GM12878 (cell line): ENCODE data around the gene TMPRSS6. TPM values are rescaled to one million over a fixed set of nuclear protein-coding genes. Genes with fewer than 3 reads are reported as not detected.

Experiments used
- ATAC-seq: fragments of 200-7000 bp; cut with Tn5 transposase; 3 replicates; pipeline ENCODE4 v1.9.1; 2020; ENCODE audit warnings: mild to moderate bottlenecking, moderate library complexity
- Bru-seq: library from RNA; stranded (reverse); fragments of 400-500 nt; gene quantifications from one replicate; lab custom pipeline; 2021; lab: Mats Ljungman, UMichigan
- BruChase-seq, 2 experiments: library from RNA; stranded (reverse); fragments of 400-500 nt; gene quantifications; one replicate each; lab custom pipeline; 2021; lab: Mats Ljungman, UMichigan
- BruUV-seq: library from RNA; stranded (reverse); fragments of 400-500 nt; replicated peaks from 2 replicates; lab custom pipeline; 2021; lab: Mats Ljungman, UMichigan
- CTCF ChIA-PET: fragments of 300-600 bp; sonication (Branson Sonifier 250); formaldehyde crosslinking; extraction: SDS; loops from one replicate; lab custom pipeline; 2021; ENCODE audit warnings: inconsistent platforms; lab: Yijun Ruan, JAX
- POLR2A ChIA-PET: fragments of 350-600 bp; formaldehyde crosslinking; extraction: SDS; loops from one replicate; lab custom pipeline; 2021; ENCODE audit warnings: inconsistent platforms; lab: Charles Lee
- RAD21 ChIA-PET: fragments of 300-600 bp; sonication (Branson Sonifier 250); formaldehyde crosslinking; loops from one replicate; lab custom pipeline; 2023; ENCODE audit warnings: antibody characterized with exemption; ENCODE audit not compliant: unreplicated experiment; lab: Charles Lee
- SMC1A ChIA-PET: fragments of 300-600 bp; sonication (Branson Sonifier 250); formaldehyde crosslinking; loops from one replicate; lab custom pipeline; 2023; ENCODE audit not compliant: unreplicated experiment, uncharacterized antibody; lab: Charles Lee
- DNase-seq: peaks from one replicate; pipeline ENCODE4 v3.0.0-alpha.2; 2011; ENCODE audit warnings: low read depth, low spot score
- FAIRE-seq: peaks from 3 replicates; lab custom pipeline; 2011; peaks lifted over from hg19 to GRCh38; lab: Jason Lieb, UNC
- H2AFZ ChIP-seq: 2 replicates; pipeline ENCODE4 v1.6.0; 2011; ENCODE audit warnings: low read depth, low read length, control low read depth; ENCODE audit not compliant: control insufficient read depth
- H3K27ac ChIP-seq: 2 replicates; pipeline ENCODE4 v1.5.1; 2011; ENCODE audit warnings: control low read depth; ENCODE audit not compliant: control insufficient read depth, insufficient read depth
- H3K27me3 ChIP-seq, 2 experiments: replicated peaks in 1 of 2; 2 replicates each; pipeline versions ENCODE4 v1.6.0 to v1.6.1; 2011; ENCODE audit warnings: low read length in 1 of 2; ENCODE audit not compliant: control insufficient read depth in 2 of 2, insufficient read depth in 2 of 2
- H3K36me3 ChIP-seq, 2 experiments: 2 replicates each; pipeline ENCODE4 v1.5.1; 2011; ENCODE audit warnings: low read length in 1 of 2; ENCODE audit not compliant: control insufficient read depth in 2 of 2, insufficient read depth in 2 of 2
- H3K4me1 ChIP-seq: 2 replicates; pipeline ENCODE4 v1.6.1; 2011; ENCODE audit warnings: mild to moderate bottlenecking, low read length, moderate library complexity, mixed read lengths; ENCODE audit not compliant: control insufficient read depth, insufficient read depth
- H3K4me2 ChIP-seq: 2 replicates; pipeline ENCODE4 v1.6.0; 2011; ENCODE audit warnings: control low read depth; ENCODE audit not compliant: control insufficient read depth, insufficient read depth
- H3K4me3 ChIP-seq: fragments of 200-600 bp; sonication (generic); 2 replicates; pipeline ENCODE4 v1.5.1; 2016
- H3K79me2 ChIP-seq: 2 replicates; pipeline ENCODE4 v1.6.0; 2011; ENCODE audit warnings: low read length; ENCODE audit not compliant: control insufficient read depth, insufficient read depth
- H3K9ac ChIP-seq: 2 replicates; pipeline ENCODE4 v1.8.0; 2011; ENCODE audit warnings: low read length, control low read depth, mixed read lengths; ENCODE audit not compliant: control insufficient read depth, insufficient read depth
- H3K9me3 ChIP-seq: replicated peaks from 3 replicates; pipeline ENCODE4 v1.5.1; 2011; ENCODE audit warnings: mild to moderate bottlenecking, low read length; ENCODE audit not compliant: control insufficient read depth, insufficient read depth
- H4K20me1 ChIP-seq: 2 replicates; pipeline ENCODE4 v1.6.0; 2011; ENCODE audit not compliant: control insufficient read depth, insufficient read depth
- CREM ChIP-seq: IDR thresholded peaks from 2 replicates; pipeline ENCODE4 v1.6.1; 2014; ENCODE audit warnings: antibody characterized with exemption, low read depth
- FOXK2 ChIP-seq: fragments of 450-650 bp; IDR thresholded peaks from 2 replicates; pipeline ENCODE4 v1.6.1; 2017; ENCODE audit warnings: mild to moderate bottlenecking, moderate library complexity
- KAT2A ChIP-seq: conservative IDR thresholded peaks from 2 replicates; pipeline ENCODE4 v1.6.1; 2011; ENCODE audit warnings: low read depth, low read length; ENCODE audit not compliant: control insufficient read depth
- MAX ChIP-seq: IDR thresholded peaks from 2 replicates; pipeline ENCODE4 v1.6.1; 2012; ENCODE audit warnings: low read depth, low read length, improper control_type of control experiment
- MTA2 ChIP-seq: fragments of 450-650 bp; IDR thresholded peaks from 2 replicates; pipeline ENCODE4 v1.6.1; 2016; ENCODE audit warnings: low read depth, mild to moderate bottlenecking, moderate library complexity
- PAX5 ChIP-seq: IDR thresholded peaks from 2 replicates; pipeline ENCODE4 v1.6.1; 2011; ENCODE audit warnings: low read depth, low read length, borderline replicate concordance
- POLR2AphosphoS5 ChIP-seq: IDR thresholded peaks from 2 replicates; pipeline ENCODE4 v1.6.1; 2011; ENCODE audit warnings: mild to moderate bottlenecking, low read length, inconsistent platforms
- RAD51 ChIP-seq: fragments of 450-650 bp; IDR thresholded peaks from 2 replicates; pipeline ENCODE4 v1.6.1; 2016; ENCODE audit warnings: moderate library complexity, mild to moderate bottlenecking, inconsistent platforms
- RB1 ChIP-seq: fragments of 450-650 bp; formaldehyde crosslinking; IDR thresholded peaks from 2 replicates; pipeline ENCODE4 v1.6.1; 2017; ENCODE audit warnings: mild to moderate bottlenecking, borderline replicate concordance
- SREBF1 ChIP-seq: IDR thresholded peaks from 2 replicates; pipeline ENCODE4 v1.6.1; 2012; ENCODE audit warnings: mild to moderate bottlenecking, low read length
- WGBS: methylation state at CpG from one replicate; pipeline ENCODE4 v1.1.6; 2016; ENCODE audit warnings: low lambda C conversion rate; ENCODE audit not compliant: insufficient replicate concordance, insufficient coverage; ENCODE audit errors: missing lambda C conversion rate; 5-methylcytosine and 5-hydroxymethylcytosine counted together
- in situ Hi-C: fragments of 300-500 bp; cut with MboI; formaldehyde crosslinking; loops from 9 replicates; pipeline ENCODE4 v1.14.3; 2018; ENCODE audit warnings: mixed read lengths
- intact Hi-C: fragments of 100-400 bp; cut with micrococcal nuclease; formaldehyde crosslinking; loops from one replicate; pipeline ENCODE4 v1.14.2; 2022; ENCODE audit not compliant: unreplicated experiment
- long read RNA-seq, 2 experiments: library from polyadenylated mRNA; unstranded; transcript quantifications; one replicate each; pipeline ENCODE4 v2.0.0, GENCODE V29; 2019 to 2020
- polyA minus RNA-seq, 3 experiments: library from RNA; depleted of rRNA, polyadenylated mRNA; stranded (reverse); fragments of >200 nt; gene quantifications; 2 replicates each; pipeline ENCODE4 v1.2.3, GENCODE V29; 2011
- polyA plus RNA-seq, 11 experiments: library from polyadenylated mRNA; depleted of rRNA in 4 of 11; unstranded in 6 of 11; stranded (reverse) in 5 of 11; fragments of >200 nt; fragmentation: Nextera tagmentation in 4 of 11; fragmentation: Illumina TruSeq in 1 of 11; extraction: Ambion mirVana in 4 of 11; extraction: Trizol in 1 of 11; gene quantifications; 1 replicate in 1 of 11; 2 replicates in 10 of 11; pipeline versions ENCODE4 v1.2.1 to v1.2.3, GENCODE V29; 2011 to 2016; ENCODE audit warnings: inconsistent platforms in 2 of 11, missing spikeins in 2 of 11, low read depth in 1 of 11
- total RNA-seq, 4 experiments: library from RNA; depleted of rRNA in 3 of 4; stranded (reverse); fragments of >200 nt in 3 of 4; fragmentation: Illumina TruSeq in 1 of 4; extraction: Trizol in 1 of 4; gene quantifications; 2 replicates each; pipeline versions ENCODE4 v1.2.1 to v1.2.3, GENCODE V29; 2013 to 2021

TMPRSS6 gene
- total RNA-seq (2013; cell fraction: nucleolus; rRNA removed): 4.0 TPM in 2 replicates
- 0.06 TPM in 1 of 2 replicates, not detected in the other for total RNA-seq (2014; rRNA removed)
- not detected in 2 replicates for total RNA-seq (2014; rRNA removed; fragmentation: Illumina TruSeq; extraction: Trizol)
- total RNA-seq (2021): 0.19 and 0.31 TPM in 2 replicates
- polyA plus RNA-seq (2011; ENCODE audit: low read depth): 0.21 TPM
- polyA plus RNA-seq (2011; rRNA removed): 0.55 and 0.69 TPM in 2 replicates
- polyA plus RNA-seq (2011; cell fraction: cytosol; rRNA removed): 0.82 and 1.3 TPM in 2 replicates
- polyA plus RNA-seq (2011; cell fraction: nucleus; rRNA removed): 3.8 and 6.0 TPM in 2 replicates
- 0.57 and 1.00 TPM in 2 replicates for polyA plus RNA-seq (2012)
- polyA plus RNA-seq (2014; fragmentation: Illumina TruSeq; extraction: Trizol): not detected in 2 replicates
- polyA plus RNA-seq (2014; fragmentation: Nextera tagmentation; extraction: Ambion mirVana): not detected
- polyA plus RNA-seq (2014; rRNA removed): 0.03 TPM in 1 of 2 replicates, not detected in the other
- under 1 TPM in 1 of 2 experiments, not detected in 1; 0.07 TPM for polyA plus RNA-seq (2016; fragmentation: Nextera tagmentation; extraction: Ambion mirVana)
- polyA minus RNA-seq (2011; rRNA and poly(A)+ RNA removed): 0.82 and 1.1 TPM in 2 replicates
- 0.31 TPM in 1 of 2 replicates, not detected in the other for polyA minus RNA-seq (2011; cell fraction: cytosol; rRNA and poly(A)+ RNA removed)
- polyA minus RNA-seq (2011; cell fraction: nucleus; rRNA and poly(A)+ RNA removed): 1.8 TPM in 2 replicates
- Bru-seq, nascent RNA: percentile 36 among the genes with signal in this experiment
- BruChase-seq, experiment 1, labeled RNA remaining after a 6-hour chase: percentile 48 among the genes with signal in this experiment
- percentile 38 among the genes with signal in this experiment for BruChase-seq, experiment 2, labeled RNA remaining after a 2-hour chase
- long read RNA-seq, experiment 1: 0 reads
- long read RNA-seq, experiment 2: 0 reads

- Histone ChIP-seq H4K20me1 (no peaks in the 10 kb centered on the region), H2AFZ (no peak within 1 kb of the TSS), H3K79me2 (no peaks in the 10 kb centered on the region), H3K4me2 (no peak within 1 kb of the TSS), H3K9me3 (no peaks in the 10 kb centered on the region), H3K4me3 (no peak within 1 kb of the TSS), H3K27me3 (no peaks in the 10 kb centered on the region), H3K4me1 (no peaks in the 10 kb centered on the region), H3K36me3 (no peaks in the 10 kb centered on the region), H3K27ac (no peak within 1 kb of the TSS), H3K9ac (no peak within 1 kb of the TSS)
- CTCF ChIA-PET: no interaction called here
- POLR2A ChIA-PET: interaction anchor here (0.7 kb wide), 1 partner anchor 38 kb away, joined by 4 read pairs; no protein-coding TSS in a partner anchor
- 59% methylated on average over 8 of the region's 13 CpGs for WGBS
- RAD21 ChIA-PET: no interaction called here
- DNase-seq: no peak
- FAIRE-seq: no peak
- ATAC-seq: no peak
- SMC1A ChIA-PET: no interaction called here
- intact Hi-C loops: no loop called here
- TF ChIP-seq CREM (no peak), MTA2 (no peak)
- BruUV-seq: no TSS peak
- in situ Hi-C loops: no loop called here
Observed at GRCh38 chr22:37109242-37109917, at the start of gene TMPRSS6. TMPRSS6 (minus strand) TSS chr22:37109713; CDS start chr22:37103417, 6,296 bp downstream.

DNA sequence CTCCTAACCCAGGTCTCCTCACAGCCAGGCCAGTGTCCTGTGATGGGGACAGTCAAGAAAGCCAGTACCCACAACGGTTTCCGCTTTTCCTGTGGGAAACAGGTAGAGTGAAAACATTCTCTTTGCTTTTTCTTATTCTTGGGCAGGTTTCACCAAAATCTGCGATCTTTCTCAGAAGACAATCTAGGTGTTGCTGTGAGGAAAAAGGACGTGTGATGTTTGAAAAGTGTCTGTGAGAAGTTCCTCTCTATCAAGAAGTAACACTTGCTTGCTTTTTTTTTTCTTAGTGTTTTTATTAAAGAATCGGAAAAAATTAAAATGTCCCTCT lies 49.4 kb upstream of the TMPRSS6 start:
- Histone ChIP-seq H3K4me3 (no peak overlapping the region), H3K4me1 (peaks cover 60% of the 10 kb centered on the region), H3K4me2 (no peak overlapping the region), H3K9ac (no peak overlapping the region), H3K27me3 (no peaks in the 10 kb centered on the region), H3K27ac (no peak overlapping the region), H3K9me3 (peaks cover 5% of the 10 kb centered on the region; the same call in 2 of the 3 replicates), H2AFZ (no peak overlapping the region)
- intact Hi-C loops: no loop called here
- ChIA-PET POLR2A (no interaction called here), RAD21 (no interaction called here), SMC1A (no interaction called here)
- no peak for ATAC-seq
- no TSS peak for BruUV-seq
- WGBS: 45% methylated on average over 5 of the region's 5 CpGs
- TF ChIP-seq RB1: no peak
- no peak for TF ChIP-seq MAX
- no peak for TF ChIP-seq KAT2A
- no peak for TF ChIP-seq PAX5
- TF ChIP-seq SREBF1: no peak
- no peak for TF ChIP-seq RAD51
- no peak for TF ChIP-seq POLR2AphosphoS5
- TF ChIP-seq FOXK2: no peak
- TF ChIP-seq, all 136 proteins: peak for 0
- Histone ChIP-seq H3K36me3 (no peaks in the 10 kb centered on the region), H3K79me2 (no peaks in the 10 kb centered on the region), H4K20me1 (no peaks in the 10 kb centered on the region)
- CTCF ChIA-PET: no interaction called here
- FAIRE-seq: no peak
- in situ Hi-C loops: no loop called here
- DNase-seq: no peak
